Thymus (tissue), 11 donors: Measurements from ENCODE around the gene COL6A1. TPM values are rescaled to one million over a fixed set of nuclear protein-coding genes. Genes with fewer than 3 reads are reported as not detected.

Source experiments
- DNase-seq, 9 donors: peaks; one replicate each; pipeline ENCODE4 v3.0.0-alpha.2; 2013; ENCODE audit warnings: low spot score in 9 of 9, low read depth in 6 of 9, missing footprints in 1 of 9
- H3K27ac ChIP-seq, 2 donors: one replicate each; pipeline ENCODE4 v1.5.1; 2013; ENCODE audit warnings: control low read depth in 1 of 2, low read depth in 1 of 2, low read length in 1 of 2, mild to moderate bottlenecking in 1 of 2, moderate library complexity in 1 of 2
- H3K27me3 ChIP-seq, 2 donors: one replicate each; pipeline ENCODE4 v1.5.1; 2013; ENCODE audit warnings: low read length in 1 of 2; ENCODE audit not compliant: control insufficient read depth in 2 of 2, insufficient read depth in 1 of 2
- H3K36me3 ChIP-seq, 2 donors: one replicate each; pipeline ENCODE4 v1.5.1; 2013; ENCODE audit warnings: low read length in 1 of 2, mild to moderate bottlenecking in 1 of 2, moderate library complexity in 1 of 2; ENCODE audit not compliant: control insufficient read depth in 2 of 2, insufficient read depth in 2 of 2
- H3K4me1 ChIP-seq, 2 donors: one replicate each; pipeline ENCODE4 v1.5.1; 2013; ENCODE audit warnings: low read length in 2 of 2; ENCODE audit not compliant: control insufficient read depth in 2 of 2, insufficient read depth in 2 of 2
- H3K4me3 ChIP-seq, 2 donors: one replicate each; pipeline ENCODE4 v1.5.1; 2013; ENCODE audit warnings: low read length in 2 of 2, control low read depth in 1 of 2, mild to moderate bottlenecking in 1 of 2
- H3K9me3 ChIP-seq, 2 donors: one replicate each; pipeline ENCODE4 v1.5.1; 2013; ENCODE audit warnings: low read length in 1 of 2, mild to moderate bottlenecking in 1 of 2; ENCODE audit not compliant: control insufficient read depth in 2 of 2, insufficient read depth in 1 of 2
- WGBS: extraction: QIAGEN DNeasy Blood & Tissue Kit; methylation state at CpG from one replicate; pipeline ENCODE4 v1.1.7; 2013; 5-methylcytosine and 5-hydroxymethylcytosine counted together
- polyA plus RNA-seq: library from polyadenylated mRNA; stranded (reverse); fragments of 200-250 nt; gene quantifications from one replicate; pipeline ENCODE4 v1.2.3, GENCODE V29; 2013
- total RNA-seq: library from RNA; stranded (reverse); fragments of 120-200 nt; gene quantifications from one replicate; pipeline ENCODE4 v1.2.4, GENCODE V29; 2013
- donor health status: healthy.

Gene COL6A1
- total and polyA plus RNA-seq, 2 donors = 39.0 to 115 TPM

- Histone ChIP-seq H3K27me3 (peaks cover 3 to 8% of the 10 kb centered on the region in 2 donors), H3K9me3 (no peaks in the 10 kb centered on the region), H3K27ac (no peak overlapping the region), H3K4me1 (no peaks in the 10 kb centered on the region), H3K36me3 (no peaks in the 10 kb centered on the region), H3K4me3 (no peak overlapping the region)
- DNase-seq = no peak
- 87% methylated on average over 36 of the region's 36 CpGs for WGBS
Measured at GRCh38 chr21:45988366-45989347, 7.1 kb downstream of the COL6A1 start.

GRCh38 chr21:45989355-45990048 lies 7.9 kb downstream of the COL6A1 start:
- WGBS = 93% methylated on average over 32 of the region's 32 CpGs
- Histone ChIP-seq H3K4me3 (no peak overlapping the region), H3K27ac (no peak overlapping the region), H3K27me3 (peaks cover 0 to under 1% of the 10 kb centered on the region in 2 donors), H3K4me1 (no peaks in the 10 kb centered on the region), H3K36me3 (no peaks in the 10 kb centered on the region), H3K9me3 (no peaks in the 10 kb centered on the region)
- DNase-seq = no peak

- H3K36me3 ChIP-seq = no peaks in the 10 kb centered on the region
- WGBS = 92% methylated on average over 30 of the region's 30 CpGs
- DNase-seq = no peak
- no peaks in the 10 kb centered on the region for H3K27me3 ChIP-seq
- no peak overlapping the region for H3K4me3 ChIP-seq
- H3K9me3 ChIP-seq = no peaks in the 10 kb centered on the region
- H3K27ac ChIP-seq = no peak overlapping the region
- H3K4me1 ChIP-seq = no peaks in the 10 kb centered on the region
Measured at GRCh38 chr21:45990049-45990711, 8.6 kb downstream of the COL6A1 start.

- Histone ChIP-seq H3K9me3 (no peaks in the 10 kb centered on the region), H3K27ac (no peak overlapping the region), H3K4me3 (no peak overlapping the region), H3K4me1 (no peaks in the 10 kb centered on the region), H3K27me3 (no peaks in the 10 kb centered on the region), H3K36me3 (no peaks in the 10 kb centered on the region)
- WGBS = 88% methylated on average over 45 of the region's 45 CpGs
- DNase-seq = no peak
Measured at GRCh38 chr21:45990741-45991605, 9.4 kb downstream of the COL6A1 start.

GRCh38 chr21:45991606-45992300 lies 10.2 kb downstream of the COL6A1 start:
- no peak for DNase-seq
- Histone ChIP-seq H3K4me3 (no peak overlapping the region), H3K27me3 (no peaks in the 10 kb centered on the region), H3K36me3 (no peaks in the 10 kb centered on the region), H3K9me3 (no peaks in the 10 kb centered on the region), H3K27ac (no peak overlapping the region), H3K4me1 (no peaks in the 10 kb centered on the region)
- WGBS = 91% methylated on average over 18 of the region's 18 CpGs

- no peaks in the 10 kb centered on the region for H3K36me3 ChIP-seq
Measured at GRCh38 chr21:45992301-45993209, 11.0 kb downstream of the COL6A1 start.

GRCh38 chr21:45993210-45994085 lies 11.9 kb downstream of the COL6A1 start:
- Histone ChIP-seq H3K4me3 (no peak overlapping the region), H3K27me3 (no peaks in the 10 kb centered on the region), H3K4me1 (no peaks in the 10 kb centered on the region), H3K9me3 (peaks cover 0 to 4% of the 10 kb centered on the region in 2 donors), H3K36me3 (peaks cover 0 to under 1% of the 10 kb centered on the region in 2 donors), H3K27ac (peak overlapping the region in 1 of 2 donors; percentile 2)
- 95% methylated on average over 44 of the region's 44 CpGs for WGBS
- no peak for DNase-seq

More at GRCh38 chr21:45992301-45993209, 11.0 kb downstream of the COL6A1 start:
- H3K27me3 ChIP-seq = no peaks in the 10 kb centered on the region
- H3K27ac ChIP-seq = no peak overlapping the region
- DNase-seq = no peak
- no peaks in the 10 kb centered on the region for H3K9me3 ChIP-seq
- 93% methylated on average over 32 of the region's 32 CpGs for WGBS
- H3K4me3 ChIP-seq = no peak overlapping the region
- H3K4me1 ChIP-seq = no peaks in the 10 kb centered on the region
